ENCODE data around the gene PELO. TPM values are rescaled to one million over a fixed set of nuclear protein-coding genes. Genes with fewer than 3 reads are reported as not detected.
"Not testable (repeated sequence)": the region's sequence is repeated elsewhere in the genome, so short reads cannot be mapped to it uniquely, and the experiment has no call there.

PELO gene
- total RNA-seq (58.7 TPM), polyA plus RNA-seq (38.0 TPM)

GRCh38 chr5:52787600-52788504 lies at the start of gene PELO, which contains the start of gene ITGA1:
PELO (plus strand) TSS chr5:52787916; CDS start chr5:52800395, 12,479 bp downstream.
ITGA1 (plus strand) TSS chr5:52787916; CDS start chr5:52788354, 438 bp downstream.
- H3K36me3 ChIP-seq (ENCODE audit: insufficient read depth), result peaks cover under 1% of the 10 kb centered on the region
- H3K4me3 ChIP-seq (ENCODE audit: low read depth, low read length), result peak within 1 kb of the TSS; percentile 63
- under 1% methylated on average over 61 of the region's 61 CpGs for WGBS
- H3K4me1 ChIP-seq (ENCODE audit: insufficient read depth), result peaks cover 1% of the 10 kb centered on the region
- H3K27ac ChIP-seq (ENCODE audit: low read depth), result peak within 1 kb of the TSS; percentile 86
- peak; percentile 55 for DNase-seq (ENCODE audit: extremely low spot score)

- no peak overlapping the region for H3K4me3 ChIP-seq (ENCODE audit: low read depth, low read length)
- DNase-seq (ENCODE audit: extremely low spot score), result no peak
- no peak overlapping the region for H3K27ac ChIP-seq (ENCODE audit: low read depth)
- no peaks in the 10 kb centered on the region for H3K4me1 ChIP-seq (ENCODE audit: insufficient read depth)
- no peaks in the 10 kb centered on the region for H3K36me3 ChIP-seq (ENCODE audit: insufficient read depth)
Observed at GRCh38 chr5:52738095-52738506, 49.6 kb upstream of the PELO start.

- DNase-seq (ENCODE audit: extremely low spot score), result no peak
- 78% methylated on average over 2 of the region's 2 CpGs for WGBS
- no peak overlapping the region for H3K27ac ChIP-seq (ENCODE audit: low read depth)
- H3K4me1 ChIP-seq (ENCODE audit: insufficient read depth), result no peaks in the 10 kb centered on the region
- no peak overlapping the region for H3K4me3 ChIP-seq (ENCODE audit: low read depth, low read length)
- no peaks in the 10 kb centered on the region for H3K36me3 ChIP-seq (ENCODE audit: insufficient read depth)
Observed at GRCh38 chr5:52740007-52740406, 47.7 kb upstream of the PELO start.

GRCh38 chr5:52743012-52743411 lies 44.7 kb upstream of the PELO start:
- H3K36me3 ChIP-seq (ENCODE audit: insufficient read depth), result no peaks in the 10 kb centered on the region
- no peak for DNase-seq (ENCODE audit: extremely low spot score)
- WGBS, result 75% methylated on average over 2 of the region's 2 CpGs
- H3K4me1 ChIP-seq (ENCODE audit: insufficient read depth), result no peaks in the 10 kb centered on the region
- no peak overlapping the region for H3K27ac ChIP-seq (ENCODE audit: low read depth)
- H3K4me3 ChIP-seq (ENCODE audit: low read depth, low read length), result no peak overlapping the region

GRCh38 chr5:52743529-52743928 lies 44.2 kb upstream of the PELO start:
- no peak for DNase-seq (ENCODE audit: extremely low spot score)
- Histone ChIP-seq H3K4me1 (ENCODE audit: insufficient read depth) (no peaks in the 10 kb centered on the region), H3K4me3 (ENCODE audit: low read depth, low read length) (no peak overlapping the region), H3K27ac (ENCODE audit: low read depth) (no peak overlapping the region), H3K36me3 (ENCODE audit: insufficient read depth) (no peaks in the 10 kb centered on the region)
- 65% methylated on average over 3 of the region's 3 CpGs for WGBS

- Histone ChIP-seq H3K4me1 (ENCODE audit: insufficient read depth) (no peaks in the 10 kb centered on the region), H3K27ac (ENCODE audit: low read depth) (peak overlapping the region; percentile 2), H3K4me3 (ENCODE audit: low read depth, low read length) (no peak overlapping the region), H3K36me3 (ENCODE audit: insufficient read depth) (no peaks in the 10 kb centered on the region)
- no peak for DNase-seq (ENCODE audit: extremely low spot score)
- 14% methylated on average over 1 of the region's 1 CpG for WGBS
Observed at GRCh38 chr5:52743970-52744369, 43.7 kb upstream of the PELO start.

GRCh38 chr5:52744867-52745458 lies 42.8 kb upstream of the PELO start:
- not testable (repeated sequence) for H3K27ac ChIP-seq (ENCODE audit: low read depth); H3K4me3 ChIP-seq (ENCODE audit: low read depth, low read length); DNase-seq (ENCODE audit: extremely low spot score); H3K36me3 ChIP-seq (ENCODE audit: insufficient read depth); H3K4me1 ChIP-seq (ENCODE audit: insufficient read depth)
- WGBS, result 93% methylated on average over 2 of the region's 2 CpGs

GRCh38 chr5:52746539-52746938 lies 41.2 kb upstream of the PELO start:
- H3K27ac ChIP-seq (ENCODE audit: low read depth), result no peak overlapping the region
- no peak for DNase-seq (ENCODE audit: extremely low spot score)
- H3K4me1 ChIP-seq (ENCODE audit: insufficient read depth), result no peaks in the 10 kb centered on the region
- 67% methylated on average over 2 of the region's 2 CpGs for WGBS
- no peak overlapping the region for H3K4me3 ChIP-seq (ENCODE audit: low read depth, low read length)
- H3K36me3 ChIP-seq (ENCODE audit: insufficient read depth), result no peaks in the 10 kb centered on the region

- no peak for DNase-seq (ENCODE audit: extremely low spot score)
Observed at GRCh38 chr5:52748590-52748989, 39.1 kb upstream of the PELO start.

GRCh38 chr5:52749666-52750065 lies 38.0 kb upstream of the PELO start:
- no peak overlapping the region for H3K4me3 ChIP-seq (ENCODE audit: low read depth, low read length)
- DNase-seq (ENCODE audit: extremely low spot score), result no peak
- H3K4me1 ChIP-seq (ENCODE audit: insufficient read depth), result no peaks in the 10 kb centered on the region
- H3K27ac ChIP-seq (ENCODE audit: low read depth), result no peak overlapping the region
- H3K36me3 ChIP-seq (ENCODE audit: insufficient read depth), result no peaks in the 10 kb centered on the region

More at GRCh38 chr5:52748590-52748989, 39.1 kb upstream of the PELO start:
- H3K4me1 ChIP-seq (ENCODE audit: insufficient read depth), result no peaks in the 10 kb centered on the region
- no peak overlapping the region for H3K4me3 ChIP-seq (ENCODE audit: low read depth, low read length)
- H3K27ac ChIP-seq (ENCODE audit: low read depth), result no peak overlapping the region
- H3K36me3 ChIP-seq (ENCODE audit: insufficient read depth), result no peaks in the 10 kb centered on the region
- 79% methylated on average over 1 of the region's 1 CpG for WGBS

GRCh38 chr5:52751137-52751536 lies 36.6 kb upstream of the PELO start:
- 88% methylated on average over 1 of the region's 1 CpG for WGBS
- no peaks in the 10 kb centered on the region for H3K36me3 ChIP-seq (ENCODE audit: insufficient read depth)
- H3K4me3 ChIP-seq (ENCODE audit: low read depth, low read length), result no peak overlapping the region
- H3K4me1 ChIP-seq (ENCODE audit: insufficient read depth), result no peaks in the 10 kb centered on the region
- no peak for DNase-seq (ENCODE audit: extremely low spot score)
- no peak overlapping the region for H3K27ac ChIP-seq (ENCODE audit: low read depth)

GRCh38 chr5:52754051-52754450 lies 33.7 kb upstream of the PELO start:
- Histone ChIP-seq H3K36me3 (ENCODE audit: insufficient read depth) (peaks cover 2% of the 10 kb centered on the region), H3K27ac (ENCODE audit: low read depth) (no peak overlapping the region), H3K4me1 (ENCODE audit: insufficient read depth) (no peaks in the 10 kb centered on the region), H3K4me3 (ENCODE audit: low read depth, low read length) (no peak overlapping the region)
- DNase-seq (ENCODE audit: extremely low spot score), result no peak
- 86% methylated on average over 2 of the region's 2 CpGs for WGBS

GRCh38 chr5:52757527-52757926 lies 30.2 kb upstream of the PELO start:
- Histone ChIP-seq H3K4me3 (ENCODE audit: low read depth, low read length) (no peak overlapping the region), H3K36me3 (ENCODE audit: insufficient read depth) (peaks cover 2% of the 10 kb centered on the region), H3K27ac (ENCODE audit: low read depth) (no peak overlapping the region), H3K4me1 (ENCODE audit: insufficient read depth) (no peaks in the 10 kb centered on the region)
- no peak for DNase-seq (ENCODE audit: extremely low spot score)
- 76% methylated on average over 2 of the region's 2 CpGs for WGBS

- no peak for DNase-seq (ENCODE audit: extremely low spot score)
- Histone ChIP-seq H3K27ac (ENCODE audit: low read depth) (no peak overlapping the region), H3K36me3 (ENCODE audit: insufficient read depth) (peaks cover 2% of the 10 kb centered on the region), H3K4me3 (ENCODE audit: low read depth, low read length) (no peak overlapping the region), H3K4me1 (ENCODE audit: insufficient read depth) (no peaks in the 10 kb centered on the region)
- 86% methylated on average over 5 of the region's 5 CpGs for WGBS
Observed at GRCh38 chr5:52758014-52758413, 29.7 kb upstream of the PELO start.
